GM18505 (cell line): Measurements from ENCODE around the gene AMIGO1.
"Not testable (repeated sequence)": the region's sequence is repeated elsewhere in the genome, so short reads cannot be mapped to it uniquely, and the experiment has no call there.

Experiments used
- ATAC-seq: cut with Tn5 transposase; IDR thresholded peaks from one replicate; pipeline ENCODE4 v1.9.1; 2021; ENCODE audit not compliant: unreplicated experiment
- POLR2A ChIP-seq: IDR thresholded peaks from 4 replicates; pipeline ENCODE4 v1.6.1; 2011; ENCODE audit warnings: borderline replicate concordance; ENCODE audit not compliant: insufficient read depth, insufficient read length; ENCODE audit errors: extremely low read depth

AMIGO1 gene

GRCh38 chr1:109476825-109477224 lies 32.7 kb downstream of the AMIGO1 start:
- no peak for ATAC-seq
- TF ChIP-seq POLR2A = no peak

GRCh38 chr1:109475261-109475660 lies 34.3 kb downstream of the AMIGO1 start:
- no peak for ATAC-seq

GRCh38 chr1:109474697-109475096 lies 34.8 kb downstream of the AMIGO1 start:
- ATAC-seq = no peak

More at GRCh38 chr1:109475261-109475660, 34.3 kb downstream of the AMIGO1 start:
- TF ChIP-seq POLR2A = no peak

GRCh38 chr1:109473284-109474057 lies 36.1 kb downstream of the AMIGO1 start:
- ATAC-seq = not testable (repeated sequence)

More at GRCh38 chr1:109474697-109475096, 34.8 kb downstream of the AMIGO1 start:
- TF ChIP-seq POLR2A = no peak

- ATAC-seq = no peak
- TF ChIP-seq POLR2A = no peak
These were observed 36.7 kb downstream of the AMIGO1 start for GRCh38 chr1:109472779-109473178.

- no peak for TF ChIP-seq POLR2A
- no peak for ATAC-seq
These were observed 39.3 kb downstream of the AMIGO1 start for GRCh38 chr1:109470245-109470644.

GRCh38 chr1:109468903-109469302 lies 40.6 kb downstream of the AMIGO1 start:
- ATAC-seq = no peak
- TF ChIP-seq POLR2A = no peak

- TF ChIP-seq POLR2A = no peak
- no peak for ATAC-seq
These were observed 41.5 kb downstream of the AMIGO1 start for GRCh38 chr1:109468061-109468460.

- no peak for TF ChIP-seq POLR2A
- no peak for ATAC-seq
These were observed 42.2 kb downstream of the AMIGO1 start for GRCh38 chr1:109467301-109467777.

GRCh38 chr1:109466452-109467300 lies 42.9 kb downstream of the AMIGO1 start, which contains the start of gene SYPL2:
Gene SYPL2 (plus strand): TSS chr1:109466546. CDS start chr1:109466844, 298 bp downstream.
- TF ChIP-seq POLR2A = no peak
- no peak for ATAC-seq

GRCh38 chr1:109466125-109466451 lies 43.4 kb downstream of the AMIGO1 start:
- ATAC-seq = no peak
- no peak for TF ChIP-seq POLR2A

GRCh38 chr1:109457819-109458218 lies 51.7 kb downstream of the AMIGO1 start:
- ATAC-seq = no peak
- no peak for TF ChIP-seq POLR2A

- ATAC-seq = no peak
- TF ChIP-seq POLR2A = no peak
These were observed 54.9 kb downstream of the AMIGO1 start for GRCh38 chr1:109454497-109455133.
